MM.1S (cell line): Measurements from ENCODE around the gene DOCK4.

ENCODE experiments used
- CTCF ChIP-seq: fragments of 300-600 bp; sonication (generic); IDR thresholded peaks from 2 replicates; pipeline ENCODE4 v1.5.1; 2016; ENCODE audit warnings: antibody characterized with exemption, low read length, mixed read lengths
- EZH2 ChIP-seq: fragments of 300-600 bp; sonication (generic); optimal IDR thresholded peaks from 2 replicates; pipeline ENCODE3; 2017; ENCODE audit warnings: low read depth, mild to moderate bottlenecking, antibody characterized with exemption, low read length, mixed read lengths
- EZH2phosphoT487 ChIP-seq: fragments of 300-600 bp; sonication (generic); IDR thresholded peaks from 2 replicates; pipeline ENCODE4 v1.6.1; 2018; ENCODE audit warnings: antibody characterized with exemption, low read length

GRCh38 chr7:112001091-112001826 lies 204.9 kb downstream of the DOCK4 start:
- no peak for TF ChIP-seq EZH2
- TF ChIP-seq CTCF, result no peak
- no peak for TF ChIP-seq EZH2phosphoT487
